Epithelial cell of esophagus (primary cell): ENCODE results near the gene RBM20.

Source experiments
- DNase-seq: peaks from one replicate; pipeline ENCODE4 v3.0.0; 2010; ENCODE audit warnings: low read depth
- H3K4me3 ChIP-seq: 2 replicates; pipeline ENCODE4 v1.5.1; 2011; ENCODE audit warnings: mild to moderate bottlenecking, low read length, control low read depth
- CTCF ChIP-seq: IDR thresholded peaks from 2 replicates; pipeline ENCODE4 v1.5.1; 2011; ENCODE audit warnings: low read depth, mild to moderate bottlenecking, low read length, control low read depth, inconsistent platforms; ENCODE audit not compliant: insufficient read depth; ENCODE audit errors: missing control alignments

RBM20 gene

GRCh38 chr10:110730345-110731050 lies 86.4 kb downstream of the RBM20 start:
- no peak for DNase-seq
- TF ChIP-seq CTCF, result no peak
- no peak overlapping the region for H3K4me3 ChIP-seq

GRCh38 chr10:110733218-110733952 lies 89.2 kb downstream of the RBM20 start:
- H3K4me3 ChIP-seq, result no peak overlapping the region
- TF ChIP-seq CTCF, result no peak
- DNase-seq, result no peak

GRCh38 chr10:110735620-110736027 lies 91.5 kb downstream of the RBM20 start:
- DNase-seq, result no peak
- H3K4me3 ChIP-seq, result no peak overlapping the region
- TF ChIP-seq CTCF, result no peak

- TF ChIP-seq CTCF, result no peak
Observed at GRCh38 chr10:110737886-110738634, 93.9 kb downstream of the RBM20 start.

GRCh38 chr10:110739811-110740271 lies 95.7 kb downstream of the RBM20 start:
- no peak for TF ChIP-seq CTCF
- DNase-seq, result peak; percentile 40
- H3K4me3 ChIP-seq, result no peak overlapping the region

More at GRCh38 chr10:110737886-110738634, 93.9 kb downstream of the RBM20 start:
- no peak overlapping the region for H3K4me3 ChIP-seq
- no peak for DNase-seq

- no peak for TF ChIP-seq CTCF
- no peak overlapping the region for H3K4me3 ChIP-seq
- DNase-seq, result no peak
Observed at GRCh38 chr10:110742801-110743200, 98.7 kb downstream of the RBM20 start.
